Measurements from ENCODE around the gene VIPR2.

- no peak for TF ChIP-seq CTCF (IDR thresholded peaks at IDR 0.05; ENCODE audit: poor library complexity, severe bottlenecking)
- no peak for TF ChIP-seq EZH2 (IDR thresholded peaks at IDR 0.05; ENCODE audit: borderline replicate concordance, insufficient read depth, low read length, poor library complexity, severe bottlenecking)
- TF ChIP-seq POLR2AphosphoS5 (IDR thresholded peaks at IDR 0.05) = no peak
- no peak for TF ChIP-seq MXI1 (conservative IDR thresholded peaks at IDR 0.05; ENCODE audit: poor library complexity, severe bottlenecking)
- TF ChIP-seq REST (IDR thresholded peaks at IDR 0.05; ENCODE audit: borderline replicate concordance) = no peak
- no peak for TF ChIP-seq EP300 (conservative IDR thresholded peaks at IDR 0.05; ENCODE audit: poor library complexity, severe bottlenecking)
- TF ChIP-seq RAD21 (conservative IDR thresholded peaks at IDR 0.05) = no peak
Measured at GRCh38 chr7:159048656-159049055, 96.0 kb downstream of the VIPR2 start.

Measured in neural cell (in vitro differentiated cells).